Cerebellar cortex (tissue), 1 donor: ENCODE results near the gene SERINC5.
"Not testable (repeated sequence)": the region's sequence is repeated elsewhere in the genome, so short reads cannot be mapped to it uniquely, and the experiment has no call there.

Experiments used
- DNase-seq: peaks from one replicate; pipeline ENCODE4 v3.0.0-alpha.2; 2015; ENCODE audit warnings: low spot score

Gene SERINC5

DNA sequence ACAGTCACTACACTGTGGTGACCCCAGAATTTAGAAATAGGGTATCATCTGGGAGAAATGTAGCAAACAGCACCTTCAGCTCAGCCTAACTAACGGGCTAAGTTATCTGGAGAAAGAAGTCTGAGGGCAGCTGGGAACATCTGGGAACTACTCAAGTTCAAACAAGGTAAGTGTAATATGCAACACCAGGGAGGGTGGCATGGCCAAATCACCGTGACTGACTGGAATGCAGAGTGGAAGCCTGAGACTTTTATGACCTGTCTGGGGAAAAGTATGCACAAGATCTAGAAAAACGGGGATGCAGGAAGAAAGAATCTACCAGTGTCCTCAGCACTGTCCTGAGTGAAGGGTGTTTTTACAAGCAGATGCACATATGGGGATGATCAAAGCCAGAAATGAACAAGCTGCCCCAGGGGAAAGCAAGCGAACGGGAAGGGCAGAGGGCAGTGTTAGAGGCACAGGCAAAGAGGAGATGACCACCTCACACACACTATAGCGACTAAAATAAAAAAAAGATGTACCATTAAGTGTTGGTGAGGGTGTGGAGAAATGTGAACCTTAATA lies 59.9 kb downstream of the SERINC5 start:
- DNase-seq, result no peak

DNA sequence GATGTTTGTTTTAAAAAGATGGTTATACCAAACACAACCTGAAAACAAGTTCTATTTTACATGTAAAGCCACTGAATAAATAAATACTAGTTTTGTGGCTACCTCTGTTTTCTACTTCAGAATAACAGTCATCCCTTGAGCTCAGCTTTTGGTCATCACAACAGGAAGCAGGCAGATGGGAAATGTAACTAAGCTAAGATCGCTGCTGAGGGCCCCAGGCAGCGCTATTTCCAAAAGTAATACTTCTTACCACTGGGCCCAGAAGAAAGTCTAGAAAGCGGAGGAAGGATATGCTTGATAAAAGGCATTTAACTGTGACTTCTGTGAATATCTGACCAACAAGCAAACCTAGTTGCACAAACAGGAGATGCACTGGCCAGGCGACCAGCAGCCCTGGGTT lies 61.4 kb downstream of the SERINC5 start:
- DNase-seq, result no peak

DNA sequence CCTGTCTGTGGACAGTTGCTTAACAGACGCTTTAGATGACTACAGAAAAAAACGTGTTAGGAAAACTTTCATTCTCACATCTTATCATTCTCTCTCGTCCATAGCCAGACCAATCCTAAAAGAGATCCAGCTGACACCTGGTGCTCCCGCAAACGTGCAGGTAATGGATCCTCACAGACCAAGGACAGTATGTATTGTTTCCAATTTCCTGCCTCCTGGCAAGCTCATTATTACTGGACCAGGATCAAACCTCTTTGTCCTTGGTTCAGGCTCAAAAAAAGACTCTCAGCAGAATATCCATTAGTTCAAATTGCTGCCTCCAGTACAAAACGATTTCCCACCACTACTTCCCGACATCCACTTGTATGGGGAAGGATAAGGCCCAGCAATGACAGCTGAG lies 62.4 kb downstream of the SERINC5 start:
- DNase-seq, result peak; percentile 54

DNA sequence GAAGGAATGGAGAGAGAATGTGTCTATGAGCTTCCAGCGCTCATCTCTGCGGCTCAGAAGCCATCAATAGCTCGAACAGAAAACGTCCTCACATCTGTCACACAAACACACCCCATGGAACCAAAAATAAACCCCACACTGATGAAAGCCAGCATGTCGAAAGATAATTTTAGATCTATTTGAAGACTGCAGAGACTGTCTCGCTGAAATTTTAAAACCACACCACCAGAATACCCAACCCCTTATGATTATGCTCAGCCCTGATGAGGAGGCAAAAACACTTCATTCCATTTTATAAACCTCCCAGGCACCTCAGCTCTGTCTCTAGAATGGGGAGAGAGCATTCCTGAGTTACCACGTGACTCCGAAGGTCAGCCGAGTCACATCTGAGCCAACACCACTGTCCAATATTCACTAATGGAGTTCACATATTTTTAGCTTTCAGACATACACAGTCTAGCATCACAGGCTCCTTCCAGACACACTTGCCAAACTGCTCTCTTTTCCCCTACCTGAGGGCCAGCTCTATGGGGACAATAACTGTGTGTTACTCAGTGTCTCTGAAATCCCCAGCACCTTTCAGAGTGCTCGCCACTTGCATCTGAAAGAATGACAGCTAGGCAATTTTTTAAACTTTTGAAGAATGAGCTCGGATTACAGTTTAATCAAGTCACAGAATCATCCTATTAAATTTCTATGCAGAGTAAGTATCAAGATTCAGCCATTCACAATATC lies 63.2 kb downstream of the SERINC5 start:
- DNase-seq, result no peak

DNA sequence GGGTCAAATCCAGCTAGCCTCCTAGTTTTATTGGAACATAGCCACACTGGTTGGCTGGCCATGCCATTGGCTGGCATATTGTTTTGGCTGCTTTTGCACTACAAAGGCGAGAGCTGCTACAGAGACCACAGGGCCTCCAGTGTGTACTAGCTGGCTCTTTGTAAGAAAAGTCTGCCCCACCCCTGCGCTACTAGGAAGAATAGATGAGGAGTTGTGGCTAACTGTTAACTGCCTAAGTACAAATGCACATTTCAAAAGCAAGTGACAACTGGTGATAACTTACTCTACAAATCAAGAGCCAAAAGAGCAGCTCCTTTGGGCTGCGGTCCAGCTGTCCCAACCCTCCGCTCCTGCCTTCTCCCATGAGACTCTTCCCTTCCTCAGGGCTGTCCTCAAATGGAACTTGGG lies 63.9 kb downstream of the SERINC5 start:
- no peak for DNase-seq

DNA sequence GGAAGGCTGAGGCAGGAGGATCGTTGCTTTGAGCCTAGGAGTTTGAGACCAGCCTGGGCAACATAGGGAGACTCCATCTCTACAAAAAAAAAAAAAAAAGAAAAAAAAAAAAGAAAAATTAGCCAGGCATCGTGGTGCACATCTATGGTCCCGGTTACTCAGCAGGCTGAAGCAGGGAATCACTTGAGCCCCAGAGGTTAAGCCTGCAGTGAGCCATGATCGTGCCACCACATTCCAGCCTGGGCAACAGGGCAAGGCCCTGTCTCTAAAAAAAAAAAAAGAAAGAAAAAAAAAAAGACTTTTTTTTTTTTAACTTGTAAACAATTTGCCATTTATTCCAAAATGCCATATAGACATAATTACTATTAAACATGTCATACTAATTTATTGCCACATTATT lies 64.5 kb downstream of the SERINC5 start:
- DNase-seq, result no peak

DNA sequence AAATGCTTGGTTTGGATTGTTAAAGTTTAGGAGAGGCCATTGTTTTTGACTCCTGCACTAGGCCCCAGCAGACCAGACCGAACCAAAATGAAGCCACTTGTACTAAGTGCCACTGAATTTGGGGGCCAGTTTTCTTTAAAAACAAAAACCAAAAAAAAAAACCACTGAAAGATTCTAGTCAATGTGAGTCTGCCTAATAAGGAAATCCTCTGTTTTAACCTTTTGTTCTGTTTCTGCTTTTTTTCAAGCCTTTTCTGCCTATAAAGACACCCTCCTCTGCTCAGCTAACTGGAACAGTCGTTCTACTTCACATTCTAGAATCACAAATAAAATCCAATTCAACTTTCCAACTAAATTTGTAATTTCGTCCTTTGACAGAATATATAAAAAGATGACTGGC lies 64.9 kb downstream of the SERINC5 start:
- no peak for DNase-seq

DNA sequence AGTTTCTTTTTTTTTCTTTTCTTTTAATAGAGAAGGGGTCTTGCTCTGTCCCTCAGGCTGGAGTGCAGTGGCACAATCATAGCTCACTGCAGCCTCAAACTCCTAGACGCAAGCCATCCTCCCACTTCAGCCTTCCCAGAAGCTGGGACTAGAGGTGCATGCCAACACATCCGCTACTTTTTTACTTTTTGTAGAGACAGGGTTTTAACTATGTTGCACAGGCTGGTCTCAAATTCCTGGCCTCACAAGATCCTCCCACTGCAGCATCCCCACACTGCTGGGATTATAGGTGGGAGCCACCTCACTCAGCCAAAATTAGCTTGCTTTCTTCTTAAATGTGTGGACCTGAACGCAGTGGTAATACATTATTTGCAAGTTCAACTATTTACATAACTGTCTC lies 66.1 kb downstream of the SERINC5 start:
- no peak for DNase-seq

DNA sequence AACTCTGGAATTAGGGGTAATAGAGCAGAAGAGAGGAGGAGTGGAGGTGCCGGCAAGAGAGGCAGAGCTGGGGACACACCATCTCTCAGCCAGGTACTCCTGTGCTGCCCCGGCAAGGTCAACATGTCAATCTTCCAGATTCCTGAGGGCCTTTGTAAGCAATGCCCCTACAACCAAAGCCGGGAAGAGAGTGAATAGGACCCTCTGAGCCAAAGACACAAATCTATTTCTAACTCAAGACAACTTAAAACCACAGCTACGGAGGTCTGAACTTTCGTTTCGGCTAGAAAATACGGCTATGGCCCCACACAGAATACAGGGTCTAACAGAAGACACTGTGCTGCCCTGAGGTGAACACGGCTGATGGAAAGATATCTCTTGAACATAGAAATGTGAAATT lies 66.6 kb downstream of the SERINC5 start:
- no peak for DNase-seq

DNA sequence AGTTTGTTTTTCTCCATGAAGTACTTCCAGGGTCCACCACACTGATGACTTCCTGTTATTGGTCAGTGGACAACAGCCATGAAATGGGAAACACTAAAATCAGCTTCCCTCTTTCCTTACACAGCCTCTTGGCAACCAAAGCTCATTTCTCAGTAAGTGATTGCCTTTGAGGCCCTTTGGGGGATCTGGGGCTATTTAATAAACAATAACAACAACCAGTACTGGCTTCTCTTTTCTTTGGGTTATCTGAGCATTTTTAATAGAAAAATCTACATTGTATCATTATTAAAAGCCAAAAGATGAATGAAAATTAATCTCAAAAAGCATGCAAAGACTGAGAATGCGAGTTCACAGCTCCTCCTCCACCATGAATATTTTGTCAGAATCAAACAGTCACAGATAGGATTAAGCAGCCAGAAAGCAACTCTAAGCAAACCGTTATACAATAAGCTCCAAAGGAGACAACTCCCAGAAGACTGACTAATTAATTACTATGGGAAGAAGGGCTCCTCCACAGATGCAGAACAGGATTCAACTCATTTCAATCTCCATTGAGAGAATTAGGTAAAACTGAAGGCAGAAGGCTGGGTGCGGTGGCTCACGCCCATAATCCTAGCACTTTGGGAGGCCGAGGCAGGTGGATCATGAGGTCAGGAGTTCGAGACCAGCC lies 68.3 kb downstream of the SERINC5 start:
- DNase-seq, result no peak

DNA sequence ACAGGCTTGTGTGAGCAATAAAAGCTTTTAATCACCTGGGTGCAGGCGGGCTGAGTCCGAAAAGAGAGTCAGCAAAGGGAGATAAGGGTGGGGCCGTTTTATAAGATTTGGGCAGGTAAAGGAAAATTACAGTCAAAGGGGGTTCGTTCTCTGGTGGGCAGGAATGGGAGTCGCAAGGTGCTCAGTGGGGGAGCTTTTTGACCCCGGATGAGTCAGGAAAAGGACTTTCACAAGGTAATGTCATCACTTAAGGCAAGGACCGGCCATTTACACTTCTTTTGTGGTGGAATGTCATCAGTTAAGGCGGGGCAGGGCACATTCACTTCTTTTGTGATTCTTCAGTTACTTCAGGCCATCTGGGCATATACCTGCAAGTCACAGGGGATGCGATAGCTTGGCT lies 70.3 kb downstream of the SERINC5 start:
- not testable (repeated sequence) for DNase-seq

DNA sequence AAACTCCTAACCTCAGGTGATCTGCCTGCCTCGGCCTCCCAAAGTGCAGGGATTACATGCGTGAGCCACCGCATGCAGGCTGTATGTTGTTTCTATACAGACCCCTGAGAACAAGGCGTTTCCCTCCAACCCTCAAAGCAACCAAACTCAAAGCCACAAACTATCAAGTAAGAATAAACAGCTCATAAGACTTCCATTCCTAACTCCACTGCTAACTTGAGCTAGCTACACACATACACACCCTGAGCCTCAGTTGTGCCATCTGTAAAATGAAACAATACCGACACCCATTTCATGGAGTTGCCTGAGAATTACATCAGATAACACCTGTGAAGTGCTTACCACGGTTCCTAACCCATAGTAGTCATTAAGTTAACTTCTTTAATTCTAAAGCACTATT lies 70.8 kb downstream of the SERINC5 start:
- DNase-seq, result no peak

DNA sequence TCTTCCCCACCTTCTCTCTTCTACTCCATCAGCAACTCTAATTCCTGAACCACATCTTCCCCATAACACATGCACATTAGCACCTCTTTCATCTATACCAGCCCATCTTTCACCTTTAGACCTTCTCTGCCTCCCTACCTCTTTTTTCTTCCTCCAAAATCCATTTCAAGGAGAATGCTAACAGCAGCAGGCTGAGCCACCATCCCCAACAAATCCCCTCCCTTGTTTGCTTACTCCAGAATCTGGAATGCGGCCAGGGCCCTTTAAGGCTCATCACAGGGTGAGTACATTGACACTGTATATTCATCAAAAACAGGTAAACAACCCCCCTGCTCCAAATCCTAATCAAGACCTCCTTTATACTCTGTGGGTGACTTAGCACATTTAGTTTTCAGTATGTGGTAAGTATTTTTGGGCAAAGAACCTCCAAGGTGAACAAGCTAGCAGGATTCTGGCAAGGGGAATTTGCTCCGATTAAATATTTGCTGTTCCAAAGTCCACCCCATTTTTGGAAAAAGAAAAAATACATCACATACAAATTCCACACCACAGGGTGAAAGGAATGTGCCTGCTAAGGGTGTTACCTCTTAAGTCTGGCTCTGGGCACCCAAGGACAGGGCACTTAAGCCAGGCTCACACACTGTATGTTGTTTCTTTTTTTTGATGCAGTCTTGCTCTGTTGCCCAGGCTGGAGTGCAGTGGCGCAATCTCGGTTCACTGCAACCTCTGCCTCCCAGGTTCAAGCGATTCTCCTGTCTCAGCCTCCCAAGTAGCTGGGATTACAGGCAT lies 71.4 kb downstream of the SERINC5 start:
- DNase-seq, result no peak

DNA sequence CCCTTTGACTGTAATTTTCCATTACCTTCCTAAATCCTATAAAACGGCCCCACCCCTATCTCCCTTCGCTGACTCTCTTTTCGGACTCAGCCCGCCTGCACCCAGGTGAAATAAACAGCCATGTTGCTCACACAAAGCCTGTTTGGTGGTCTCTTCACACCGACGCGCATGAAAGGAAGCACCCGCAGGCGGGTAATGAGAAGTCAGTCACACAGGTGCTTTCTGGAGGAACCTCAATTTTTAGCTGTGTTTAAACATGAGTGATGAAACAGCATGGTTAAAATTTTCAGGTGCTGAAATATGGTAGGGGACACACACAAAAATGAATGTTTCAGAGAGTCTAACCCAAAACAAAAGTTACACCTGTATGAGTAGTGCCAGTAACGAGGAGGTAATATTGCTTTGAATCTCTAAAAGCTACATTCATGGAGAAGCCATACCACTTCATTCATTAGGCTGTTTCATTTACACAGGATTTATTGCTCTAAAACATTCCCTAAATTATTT lies 72.1 kb downstream of the SERINC5 start:
- not testable (repeated sequence) for DNase-seq

DNA sequence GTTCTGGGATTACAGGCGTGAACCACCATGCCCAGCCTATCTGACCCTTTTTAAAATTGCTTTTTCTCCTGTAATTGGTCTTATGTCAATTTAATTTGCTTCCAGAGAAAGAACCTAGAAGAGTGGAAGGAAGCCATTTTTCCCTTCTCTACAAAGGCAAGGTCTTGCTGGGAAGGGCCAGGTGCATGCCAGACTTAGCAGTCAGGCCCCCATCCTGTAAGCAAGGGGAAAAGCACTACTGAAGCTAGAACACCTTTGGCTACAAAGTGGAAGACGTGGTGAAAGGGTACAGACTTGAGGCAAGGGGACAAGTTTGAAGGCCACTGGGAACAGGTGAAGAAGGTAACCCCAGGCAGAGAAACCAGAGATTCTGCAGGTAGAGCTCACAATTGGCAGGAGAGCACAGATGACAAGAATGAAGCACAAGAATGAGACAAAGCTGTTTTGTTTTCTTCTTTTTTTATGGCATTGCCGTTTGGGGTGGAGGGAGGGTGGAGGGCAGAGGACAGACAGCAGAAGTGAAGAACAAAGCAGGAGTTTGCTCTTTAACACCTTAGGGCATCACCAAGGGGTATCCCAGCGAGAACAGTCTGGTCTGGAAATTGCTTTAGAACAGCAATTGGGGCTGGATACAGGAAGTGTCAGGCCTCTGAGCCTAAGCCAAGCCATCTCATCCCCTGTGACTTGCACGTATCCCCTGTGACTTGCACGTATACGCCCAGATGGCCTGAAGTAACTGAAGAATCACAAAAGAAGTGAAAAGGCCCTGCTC lies 72.9 kb downstream of the SERINC5 start:
- DNase-seq, result no peak

DNA sequence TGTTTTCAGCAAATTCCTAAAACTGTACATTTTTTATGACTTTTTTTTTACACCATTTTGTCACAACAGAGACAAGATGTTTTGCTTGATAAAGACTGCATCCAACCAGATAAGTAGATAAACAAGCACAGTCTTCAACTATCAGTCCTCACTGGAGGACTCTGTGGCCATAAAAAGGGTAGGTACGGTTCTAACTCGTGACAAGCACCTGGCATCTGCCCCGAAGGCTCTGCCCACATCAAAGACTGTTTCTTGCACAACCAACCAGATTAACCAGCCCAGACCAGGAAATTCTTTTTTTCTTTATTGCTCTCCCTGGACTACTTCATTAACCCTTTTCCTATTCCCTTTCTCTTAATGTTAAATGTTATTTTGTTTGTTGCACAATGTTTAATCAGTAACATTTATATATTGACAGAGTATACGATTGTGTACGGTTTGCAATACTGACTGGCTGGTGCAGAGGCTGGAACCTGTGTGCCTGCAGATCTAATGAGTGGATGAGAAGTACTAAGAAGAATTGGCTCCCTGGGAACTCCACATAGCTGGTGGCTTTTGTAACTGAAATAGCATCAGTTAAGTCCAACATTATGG lies 74.1 kb downstream of the SERINC5 start:
- no peak for DNase-seq

DNA sequence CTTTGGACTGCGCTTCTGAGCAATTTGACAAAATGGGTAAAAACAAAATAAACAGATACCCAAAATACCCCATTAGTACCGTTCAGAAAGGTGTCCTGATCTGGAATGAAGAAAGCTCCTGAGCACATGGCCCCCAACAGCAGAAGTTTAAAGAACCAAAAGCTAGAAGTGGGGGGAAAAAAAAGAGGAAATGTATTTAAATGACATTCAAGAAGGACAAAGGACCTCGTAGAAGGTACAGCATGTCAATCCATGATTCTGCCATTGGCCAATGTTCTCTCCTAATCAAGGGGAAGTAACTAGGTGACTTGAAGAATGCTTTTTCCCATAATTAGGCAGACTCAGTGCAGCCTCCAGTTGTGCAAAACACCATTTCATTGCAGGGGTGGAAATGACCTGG lies 78.6 kb downstream of the SERINC5 start:
- DNase-seq, result no peak

DNA sequence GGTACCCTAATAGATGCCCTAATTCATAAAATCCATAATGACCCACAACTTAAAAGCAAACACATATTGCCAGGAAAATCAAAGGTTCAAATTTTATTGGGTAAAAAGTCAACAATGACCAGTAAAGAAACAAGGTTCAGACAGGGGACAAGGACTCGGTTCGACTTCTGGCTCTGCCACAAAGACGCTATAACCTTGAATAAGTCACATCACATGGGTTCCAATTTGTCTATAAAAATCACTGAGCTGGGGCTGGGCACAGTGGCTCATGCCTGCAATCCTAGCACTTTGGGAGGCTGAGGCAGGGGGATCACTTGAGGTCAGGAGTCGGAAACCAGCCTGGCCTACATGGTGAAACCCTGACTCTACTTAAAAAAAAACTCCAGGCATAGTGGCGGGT lies 80.5 kb downstream of the SERINC5 start:
- DNase-seq, result no peak

DNA sequence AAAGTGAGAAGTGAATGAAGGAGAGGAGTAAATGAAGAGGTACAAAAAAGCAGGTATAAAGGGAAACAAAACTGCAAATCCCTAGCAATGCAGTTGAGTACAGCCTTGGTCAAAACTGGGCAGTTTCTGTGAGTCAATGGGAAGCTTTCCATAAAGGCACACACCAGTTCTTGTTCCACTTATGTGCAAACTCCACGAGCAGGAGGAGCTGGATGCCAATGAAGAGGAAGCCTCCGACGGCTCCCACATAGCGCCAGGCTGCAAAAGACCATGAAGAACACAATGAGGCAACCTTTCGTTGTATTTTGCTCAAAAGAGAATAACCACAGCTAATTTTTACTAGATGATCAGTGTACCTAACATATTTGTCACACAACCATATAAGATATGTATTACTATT lies 81.1 kb downstream of the SERINC5 start:
- no peak for DNase-seq

DNA sequence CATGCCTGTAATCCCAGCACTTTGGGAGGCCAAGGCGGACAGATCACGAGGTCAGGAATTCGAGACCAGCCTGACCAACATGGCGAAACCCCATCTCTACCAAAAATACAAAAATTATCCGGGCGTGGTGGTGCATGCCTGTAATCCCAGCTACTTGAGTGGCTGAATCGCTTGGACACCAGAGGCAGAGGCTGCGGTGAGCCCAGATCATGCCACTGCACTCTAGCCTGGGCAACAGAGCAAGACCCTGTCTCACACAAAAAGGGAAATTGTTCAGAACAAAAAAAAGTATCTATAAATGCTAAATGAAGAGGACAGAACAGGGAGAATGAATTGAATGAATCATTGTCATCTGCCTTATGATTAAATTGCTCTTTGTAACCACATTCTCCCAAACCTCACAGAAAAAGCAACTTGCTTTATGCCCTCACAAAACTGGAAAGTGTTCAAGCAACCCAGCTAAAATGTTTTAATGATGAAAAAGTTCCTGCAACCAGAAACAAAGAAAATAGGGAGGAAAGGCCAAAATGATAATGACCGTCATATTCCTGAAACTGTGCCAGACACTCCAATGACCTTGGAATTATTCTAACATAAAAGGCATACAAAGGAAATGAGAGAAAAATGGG lies 83.7 kb downstream of the SERINC5 start:
- DNase-seq, result no peak

DNA sequence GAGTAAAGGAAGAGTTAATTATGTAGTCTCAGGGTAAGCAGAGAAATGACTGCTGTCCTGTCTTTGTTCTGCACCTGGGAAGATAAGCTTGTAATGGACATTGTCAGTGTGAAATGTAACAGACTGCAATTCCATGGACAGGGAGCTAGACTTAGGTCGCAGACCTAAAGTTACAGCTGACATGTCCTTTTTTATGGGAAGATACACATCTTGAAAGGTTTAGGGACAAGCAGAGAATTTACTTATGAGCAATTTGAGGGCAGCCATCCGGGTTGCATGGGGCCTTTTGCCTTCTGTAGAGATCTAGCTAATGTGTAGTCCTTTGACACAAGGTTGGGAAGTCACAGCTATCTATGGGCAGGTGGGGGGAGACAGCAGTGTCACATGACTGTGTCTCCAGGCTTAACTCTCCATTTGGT lies 85.7 kb downstream of the SERINC5 start:
- no peak for DNase-seq
